Esophagus mucosa (tissue), 1 donor: ENCODE results near the gene RPTOR. TPM values are rescaled to one million over a fixed set of nuclear protein-coding genes. Genes with fewer than 3 reads are reported as not detected.

Source experiments
- ATAC-seq: fragments of 200-7000 bp; cut with Tn5 transposase; one replicate; pipeline ENCODE4 v1.9.1; 2020
- total RNA-seq: library from RNA; stranded (reverse); gene quantifications from one replicate; pipeline ENCODE4 v1.2.4, GENCODE V29; 2023
- donor health status: DM: yes; HTN: yes; CAD: no.

RPTOR gene
- total RNA-seq, 1 donor from 2014 or later: 14.9 TPM

GRCh38 chr17:81009136-81009535 lies 464.5 kb downstream of the RPTOR start:
- ATAC-seq: no peak

GRCh38 chr17:81010935-81011334 lies 466.3 kb downstream of the RPTOR start:
- no peak for ATAC-seq

GRCh38 chr17:81011951-81012350 lies 467.3 kb downstream of the RPTOR start:
- no peak for ATAC-seq

- ATAC-seq: no peak
Measured at GRCh38 chr17:81012574-81013447, 468.2 kb downstream of the RPTOR start.

GRCh38 chr17:81013642-81014041 lies 469.0 kb downstream of the RPTOR start:
- no peak for ATAC-seq

- no peak for ATAC-seq
Measured at GRCh38 chr17:81015136-81015535, 470.5 kb downstream of the RPTOR start.

Other genes starting within 250 kb of the RPTOR start
- 12.9 TPM for gene ENDOV, start 129.7 kb upstream of the RPTOR start, total RNA-seq
- gene NPTX1, start 68.2 kb upstream of the RPTOR start, total RNA-seq: not detected